Ovary (tissue), 9 donors: ENCODE measurements around the gene NMUR2. TPM values are rescaled to one million over a fixed set of nuclear protein-coding genes. Genes with fewer than 3 reads are reported as not detected.

ENCODE experiments used
- DNase-seq, 5 donors: peaks; one replicate each; pipeline ENCODE4 v3.0.0-alpha.2; 2019 to 2020
- H3K27ac ChIP-seq, 2 donors: fragments of 200-600 bp; one replicate each; pipeline versions ENCODE4 v1.5.1 to v1.8.0; 2019 to 2022
- H3K27me3 ChIP-seq: fragments of 200-600 bp; one replicate; pipeline ENCODE4 v1.8.0; 2022
- H3K36me3 ChIP-seq: fragments of 200-600 bp; sonication (generic); one replicate; pipeline ENCODE4 v1.5.1; 2019
- H3K4me1 ChIP-seq: one replicate; pipeline ENCODE4 v1.8.1; 2013; ENCODE audit warnings: mild to moderate bottlenecking, moderate library complexity; ENCODE audit not compliant: insufficient read depth
- H3K4me3 ChIP-seq: fragments of 200-600 bp; sonication (generic); one replicate; pipeline ENCODE4 v1.5.1; 2017
- H3K9me3 ChIP-seq, 2 donors: fragments of 200-600 bp in 1 of 2; sonication (generic) in 1 of 2; one replicate each; pipeline versions ENCODE4 v1.5.1 to v1.8.1; 2013 to 2019; ENCODE audit warnings: mild to moderate bottlenecking in 1 of 2, moderate library complexity in 1 of 2
- CTCF ChIP-seq, 3 donors: fragments of 450-650 bp in 2 of 3; fragments of 200-600 bp in 1 of 3; IDR thresholded peaks; one replicate each; pipeline versions ENCODE4 v1.5.1 to v1.8.0; 2016 to 2022; ENCODE audit warnings: antibody characterized with exemption in 3 of 3, mild to moderate bottlenecking in 1 of 3
- EP300 ChIP-seq: sonication (generic); formaldehyde crosslinking; IDR thresholded peaks from one replicate; pipeline ENCODE4 v1.6.1; 2017; ENCODE audit warnings: antibody characterized with exemption
- POLR2A ChIP-seq: fragments of 450-650 bp; IDR thresholded peaks from one replicate; pipeline ENCODE4 v1.6.1; 2017; ENCODE audit warnings: antibody characterized with exemption, mild to moderate bottlenecking, moderate library complexity
- WGBS, 3 donors: extraction: QIAGEN DNeasy Blood & Tissue Kit in 1 of 3; methylation state at CpG; one replicate each; pipeline versions ENCODE4 v1.1.5 to v1.1.7; 2013 to 2017; 5-methylcytosine and 5-hydroxymethylcytosine counted together
- intact Hi-C, 4 donors: fragments of 100-400 bp; cut with DNase I; formaldehyde crosslinking; loops; one replicate each; pipeline versions ENCODE4 v1.11.0 to v1.15.1; 2022 to 2023
- polyA plus RNA-seq, 2 donors: library from polyadenylated mRNA; stranded (reverse); fragments of 200-250 nt in 1 of 2; fragments of 350-450 nt in 1 of 2; fragmentation: Illumina TruSeq in 1 of 2; extraction: RNeasy Lipid Tissue Mini Kit (QIAGEN cat#74804) in 1 of 2; gene quantifications; one replicate each; pipeline ENCODE4 v1.2.3, GENCODE V29; 2013 to 2014
- total RNA-seq, 7 donors: library from RNA; depleted of rRNA in 2 of 7; stranded (reverse); fragments of >200 nt in 2 of 7; fragmentation: NEBNext Ultra II Directional in 3 of 7; extraction: Animal tissue kit (Norgen Biotek cat#: 25700) in 3 of 7; gene quantifications; one replicate each; pipeline versions ENCODE4 v1.1.0 to v1.2.4, GENCODE V29; 2016 to 2023
- donor health status: DM: no; HTN: no; CAD: no; lungs with moderate emphysema.
- donor health status: DM: no; HTN: no; CAD: no.
- donor health status: Bipolar disorder and iron deficiency.
- donor health status: DM: yes; HTN: yes; CAD: no.
- donor health status: DM: no; HTN: no; CAD: no.
- donor health status: DM: yes; HTN: yes; CAD: no.

The NMUR2 gene
- total and polyA plus RNA-seq, 9 donors: 0.13 to 0.15 TPM; not detected in 7

GRCh38 chr5:152379331-152379730, 25.7 kb downstream of the NMUR2 start:
- WGBS, 3 donors: 27 to 37% (median 36%) methylated on average over 3 of the region's 3 CpGs
- Histone ChIP-seq H3K27ac (no peak overlapping the region), H3K27me3 (no peaks in the 10 kb centered on the region), H3K36me3 (no peaks in the 10 kb centered on the region), H3K9me3 (no peaks in the 10 kb centered on the region), H3K4me3 (no peak overlapping the region), H3K4me1 (peaks cover 2% of the 10 kb centered on the region)
- intact Hi-C loops: loop anchor here in 1 of 4 donors (5.0 kb wide), 1 partner anchor 527 kb away; no protein-coding TSS in a partner anchor
- no peak for DNase-seq
- no peak for TF ChIP-seq POLR2A
- TF ChIP-seq CTCF (IDR thresholded peaks at IDR 0.05): no peak
- no peak for TF ChIP-seq EP300

- TF ChIP-seq POLR2A (no peak), CTCF (IDR thresholded peaks at IDR 0.05) (no peak), EP300 (no peak)
- no peak overlapping the region for H3K27ac ChIP-seq
- DNase-seq: no peak
- WGBS, 3 donors: 24 to 30% (median 26%) methylated on average over 3 of the region's 3 CpGs
- intact Hi-C loops: loop anchor here in 1 of 4 donors (5.0 kb wide), 1 partner anchor 526 kb away; no protein-coding TSS in a partner anchor
- H3K4me1 ChIP-seq: peaks cover 2% of the 10 kb centered on the region
- no peaks in the 10 kb centered on the region for H3K27me3 ChIP-seq
- H3K36me3 ChIP-seq: no peaks in the 10 kb centered on the region
- H3K9me3 ChIP-seq: no peaks in the 10 kb centered on the region
- H3K4me3 ChIP-seq: no peak overlapping the region
These were observed 26.3 kb downstream of the NMUR2 start for GRCh38 chr5:152378730-152379129.

- Histone ChIP-seq H3K4me1 (peaks cover 2% of the 10 kb centered on the region), H3K4me3 (no peak overlapping the region), H3K9me3 (no peaks in the 10 kb centered on the region), H3K36me3 (no peaks in the 10 kb centered on the region), H3K27ac (no peak overlapping the region), H3K27me3 (no peaks in the 10 kb centered on the region)
- TF ChIP-seq CTCF (IDR thresholded peaks at IDR 0.05): no peak
- TF ChIP-seq EP300: no peak
- no peak for TF ChIP-seq POLR2A
- intact Hi-C loops: loop anchor here in 1 of 4 donors (5.0 kb wide), 1 partner anchor 525 kb away; no protein-coding TSS in a partner anchor
- DNase-seq: no peak
- 7 to 17% (median 14%) methylated on average over 4 of the region's 4 CpGs for WGBS, 3 donors
These were observed 28.2 kb downstream of the NMUR2 start for GRCh38 chr5:152376886-152377285.

- Histone ChIP-seq H3K4me3 (no peak overlapping the region), H3K9me3 (no peaks in the 10 kb centered on the region), H3K27me3 (no peaks in the 10 kb centered on the region), H3K4me1 (peaks cover 2% of the 10 kb centered on the region), H3K27ac (no peak overlapping the region), H3K36me3 (no peaks in the 10 kb centered on the region)
- 84 to 92% (median 90%) methylated on average over 1 of the region's 1 CpG for WGBS, 3 donors
- intact Hi-C loops: loop anchor here in 1 of 4 donors (5.0 kb wide), 1 partner anchor 522 kb away; no protein-coding TSS in a partner anchor
- DNase-seq: no peak
- TF ChIP-seq CTCF (IDR thresholded peaks at IDR 0.05) (no peak), POLR2A (no peak), EP300 (no peak)
These were observed 30.3 kb downstream of the NMUR2 start for GRCh38 chr5:152374711-152375275.
